ENCODE results near the gene TMEM147.

The TMEM147 gene

GRCh38 chr19:35562776-35563175 lies 17.4 kb downstream of the TMEM147 start:
- Histone ChIP-seq H2AFZ (ENCODE audit: insufficient read depth, low read length, poor library complexity) (no peak overlapping the region), H3K4me1 (ENCODE audit: control insufficient read depth in 1 of 2, insufficient read depth in 2 of 2, low read length in 2 of 2) (peaks cover 0 to 2% of the 10 kb centered on the region in 2 experiments), H3K4me2 (ENCODE audit: low read length) (no peak overlapping the region), H4K12ac (ENCODE audit: low read depth, low read length) (no peak overlapping the region), H3K4ac (ENCODE audit: low read depth, low read length) (no peak overlapping the region), H3K27ac (ENCODE audit: low read depth, low read length) (no peak overlapping the region), H4K8ac (ENCODE audit: low read depth, low read length) (no peak overlapping the region), H3K79me2 (ENCODE audit: control insufficient read depth, insufficient read depth, low read length, poor library complexity) (no peaks in the 10 kb centered on the region), H2AK5ac (ENCODE audit: low read length) (no peak overlapping the region), H3K18ac (ENCODE audit: low read length) (no peak overlapping the region), H3K4me3 (ENCODE audit: low read depth, low read length) (no peak overlapping the region), H3K9ac (ENCODE audit: low read length) (no peak overlapping the region), H2BK5ac (ENCODE audit: low read depth, low read length, poor library complexity) (no peak overlapping the region), H3K79me1 (ENCODE audit: low read length) (no peaks in the 10 kb centered on the region), H2BK12ac (ENCODE audit: low read length) (no peak overlapping the region), H3K9me3 (ENCODE audit: insufficient read depth, low read depth, low read length) (peaks cover 10% of the 10 kb centered on the region), H3K14ac (ENCODE audit: low read length) (no peak overlapping the region), H3K27me3 (ENCODE audit: insufficient read depth, low read length) (peaks cover 13% of the 10 kb centered on the region), H3K23ac (ENCODE audit: low read length) (no peak overlapping the region), H4K91ac (ENCODE audit: low read depth, low read length) (no peak overlapping the region), H2BK120ac (ENCODE audit: insufficient read depth, low read length, poor library complexity) (no peak overlapping the region), H3K36me3 (ENCODE audit: control insufficient read depth in 1 of 2, insufficient read depth in 2 of 2, low read length in 2 of 2) (no peaks in the 10 kb centered on the region)
- no CpG with 5 or more reads among the region's 2 CpGs for WGBS (ENCODE audit: extremely low coverage, insufficient coverage, insufficient read length)
- DNase-seq, result no peak

DNA sequence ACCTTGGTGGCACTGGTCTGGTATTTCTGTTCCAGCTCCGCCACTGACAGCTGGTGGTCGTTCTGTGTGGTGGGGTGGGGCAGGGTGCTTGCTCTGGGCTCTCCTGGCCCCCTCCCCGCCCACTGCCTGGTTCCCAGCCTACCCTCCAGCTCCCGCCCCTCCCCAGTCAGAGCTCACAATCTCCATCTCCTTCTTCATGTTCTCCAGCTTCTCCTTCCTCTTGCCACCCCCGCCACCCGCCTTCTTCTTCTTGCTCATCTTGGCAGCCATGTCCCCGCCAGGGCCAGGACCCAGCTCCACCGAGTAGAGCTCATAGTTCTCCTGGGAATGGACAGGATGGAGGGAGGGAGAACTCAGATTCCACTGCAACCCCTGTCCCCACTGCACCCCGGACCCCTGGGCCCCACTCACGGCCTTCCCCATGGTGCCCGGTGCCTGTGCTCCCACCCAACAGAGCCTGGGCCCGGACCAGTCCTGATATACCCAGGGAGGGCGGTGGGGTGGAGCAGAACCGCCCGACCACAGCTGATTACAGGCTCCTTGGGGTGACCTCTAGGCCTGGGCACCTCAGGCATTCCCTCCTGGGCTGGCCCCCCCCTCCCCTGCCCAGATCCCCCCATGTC lies 17.9 kb downstream of the TMEM147 start, which contains the start of gene ATP4A:
Gene ATP4A, minus strand, starts transcription at position 452 of the 623 bp plus-strand sequence. Its CDS starts 29 bp downstream, at position 423.
- Histone ChIP-seq H2BK120ac (ENCODE audit: insufficient read depth, low read length, poor library complexity) (no peak within 1 kb of the TSS), H3K79me1 (ENCODE audit: low read length) (no peaks in the 10 kb centered on the region), H3K27me3 (ENCODE audit: insufficient read depth, low read length) (peaks cover 8% of the 10 kb centered on the region), H4K91ac (ENCODE audit: low read depth, low read length) (no peak within 1 kb of the TSS), H4K8ac (ENCODE audit: low read depth, low read length) (no peak within 1 kb of the TSS), H3K4me1 (ENCODE audit: control insufficient read depth in 1 of 2, insufficient read depth in 2 of 2, low read length in 2 of 2) (no peaks in the 10 kb centered on the region), H3K18ac (ENCODE audit: low read length) (no peak within 1 kb of the TSS), H3K9ac (ENCODE audit: low read length) (no peak within 1 kb of the TSS), H2AFZ (ENCODE audit: insufficient read depth, low read length, poor library complexity) (no peak within 1 kb of the TSS), H3K4ac (ENCODE audit: low read depth, low read length) (no peak within 1 kb of the TSS), H3K4me2 (ENCODE audit: low read length) (no peak within 1 kb of the TSS), H3K27ac (ENCODE audit: low read depth, low read length) (no peak within 1 kb of the TSS), H3K23ac (ENCODE audit: low read length) (no peak within 1 kb of the TSS), H2AK5ac (ENCODE audit: low read length) (no peak within 1 kb of the TSS), H3K36me3 (ENCODE audit: control insufficient read depth in 1 of 2, insufficient read depth in 2 of 2, low read length in 2 of 2) (no peaks in the 10 kb centered on the region), H2BK12ac (ENCODE audit: low read length) (no peak within 1 kb of the TSS), H3K14ac (ENCODE audit: low read length) (no peak within 1 kb of the TSS), H3K79me2 (ENCODE audit: control insufficient read depth, insufficient read depth, low read length, poor library complexity) (no peaks in the 10 kb centered on the region), H2BK5ac (ENCODE audit: low read depth, low read length, poor library complexity) (no peak within 1 kb of the TSS), H3K4me3 (ENCODE audit: low read depth, low read length) (no peak within 1 kb of the TSS), H4K12ac (ENCODE audit: low read depth, low read length) (no peak within 1 kb of the TSS), H3K9me3 (ENCODE audit: insufficient read depth, low read depth, low read length) (peaks cover 5% of the 10 kb centered on the region)
- no CpG with 5 or more reads among the region's 15 CpGs for WGBS (ENCODE audit: extremely low coverage, insufficient coverage, insufficient read length)
- DNase-seq, result no peak

GRCh38 chr19:35565016-35565856 lies 19.8 kb downstream of the TMEM147 start:
- DNase-seq, result no peak
- no peak overlapping the region for H3K23ac ChIP-seq (ENCODE audit: low read length)
- H3K4me1 ChIP-seq (ENCODE audit: control insufficient read depth in 1 of 2, insufficient read depth in 2 of 2, low read length in 2 of 2), result no peaks in the 10 kb centered on the region
- no peaks in the 10 kb centered on the region for H3K79me2 ChIP-seq (ENCODE audit: control insufficient read depth, insufficient read depth, low read length, poor library complexity)
- H3K4me2 ChIP-seq (ENCODE audit: low read length), result no peak overlapping the region
- H3K9ac ChIP-seq (ENCODE audit: low read length), result no peak overlapping the region
- no peaks in the 10 kb centered on the region for H3K36me3 ChIP-seq (ENCODE audit: control insufficient read depth in 1 of 2, insufficient read depth in 2 of 2, low read length in 2 of 2)
- H2AK5ac ChIP-seq (ENCODE audit: low read length), result no peak overlapping the region
- H4K8ac ChIP-seq (ENCODE audit: low read depth, low read length), result no peak overlapping the region
- H2BK120ac ChIP-seq (ENCODE audit: insufficient read depth, low read length, poor library complexity), result no peak overlapping the region
- no peak overlapping the region for H3K4ac ChIP-seq (ENCODE audit: low read depth, low read length)
- H3K27me3 ChIP-seq (ENCODE audit: insufficient read depth, low read length), result no peaks in the 10 kb centered on the region
- H3K9me3 ChIP-seq (ENCODE audit: insufficient read depth, low read depth, low read length), result no peaks in the 10 kb centered on the region
- no peak overlapping the region for H4K91ac ChIP-seq (ENCODE audit: low read depth, low read length)
- H2AFZ ChIP-seq (ENCODE audit: insufficient read depth, low read length, poor library complexity), result no peak overlapping the region
- H2BK12ac ChIP-seq (ENCODE audit: low read length), result no peak overlapping the region
- no peak overlapping the region for H3K18ac ChIP-seq (ENCODE audit: low read length)
- no peak overlapping the region for H4K12ac ChIP-seq (ENCODE audit: low read depth, low read length)
- H3K27ac ChIP-seq (ENCODE audit: low read depth, low read length), result no peak overlapping the region
- no peak overlapping the region for H3K14ac ChIP-seq (ENCODE audit: low read length)
- no peaks in the 10 kb centered on the region for H3K79me1 ChIP-seq (ENCODE audit: low read length)
- no peak overlapping the region for H3K4me3 ChIP-seq (ENCODE audit: low read depth, low read length)
- WGBS (ENCODE audit: extremely low coverage, insufficient coverage, insufficient read length), result no CpG with 5 or more reads among the region's 12 CpGs
- H2BK5ac ChIP-seq (ENCODE audit: low read depth, low read length, poor library complexity), result no peak overlapping the region

GRCh38 chr19:35566738-35567137 lies 21.3 kb downstream of the TMEM147 start:
- Histone ChIP-seq H2AFZ (ENCODE audit: insufficient read depth, low read length, poor library complexity) (no peak overlapping the region), H3K23ac (ENCODE audit: low read length) (no peak overlapping the region), H4K8ac (ENCODE audit: low read depth, low read length) (no peak overlapping the region), H3K4ac (ENCODE audit: low read depth, low read length) (no peak overlapping the region), H3K27me3 (ENCODE audit: insufficient read depth, low read length) (no peaks in the 10 kb centered on the region), H3K14ac (ENCODE audit: low read length) (no peak overlapping the region), H2BK12ac (ENCODE audit: low read length) (no peak overlapping the region), H3K4me3 (ENCODE audit: low read depth, low read length) (no peak overlapping the region), H3K36me3 (ENCODE audit: control insufficient read depth in 1 of 2, insufficient read depth in 2 of 2, low read length in 2 of 2) (no peaks in the 10 kb centered on the region), H3K18ac (ENCODE audit: low read length) (no peak overlapping the region), H3K27ac (ENCODE audit: low read depth, low read length) (no peak overlapping the region), H3K9ac (ENCODE audit: low read length) (no peak overlapping the region), H2BK120ac (ENCODE audit: insufficient read depth, low read length, poor library complexity) (no peak overlapping the region), H4K12ac (ENCODE audit: low read depth, low read length) (no peak overlapping the region), H3K79me1 (ENCODE audit: low read length) (no peaks in the 10 kb centered on the region), H3K9me3 (ENCODE audit: insufficient read depth, low read depth, low read length) (peaks cover 2% of the 10 kb centered on the region), H3K79me2 (ENCODE audit: control insufficient read depth, insufficient read depth, low read length, poor library complexity) (no peaks in the 10 kb centered on the region), H3K4me2 (ENCODE audit: low read length) (no peak overlapping the region), H2BK5ac (ENCODE audit: low read depth, low read length, poor library complexity) (no peak overlapping the region), H4K91ac (ENCODE audit: low read depth, low read length) (no peak overlapping the region), H2AK5ac (ENCODE audit: low read length) (no peak overlapping the region), H3K4me1 (ENCODE audit: control insufficient read depth in 1 of 2, insufficient read depth in 2 of 2, low read length in 2 of 2) (no peaks in the 10 kb centered on the region)
- WGBS (ENCODE audit: extremely low coverage, insufficient coverage, insufficient read length), result no CpG with 5 or more reads among the region's 7 CpGs
- DNase-seq, result no peak
